Stimulated activated naive B cell treated with anti-CD40 and anti-IgM and Interleukin-4, amounts not matched to agents 10 μg/mL and 1 μg/mL and 100 μg/mL, for 72 hours (primary cell): ENCODE measurements around the gene SELENOT.
"Not testable (repeated sequence)": the region's sequence is repeated elsewhere in the genome, so short reads cannot be mapped to it uniquely, and the experiment has no call there.

ENCODE experiments used
- ATAC-seq, 2 donors: fragments of 150-1000 bp; cut with Tn5 transposase; replicated peaks; 2 replicates each; pipeline ENCODE4 v1.10.0; 2021; ENCODE audit warnings: moderate library complexity in 1 of 2
- DNase-seq: peaks from one replicate; pipeline ENCODE4 v3.0.0; 2021
- H3K27ac Mint-ChIP-seq: one replicate; pipeline ENCODE4 v1.8.0; 2022; ENCODE audit warnings: mild to moderate bottlenecking, mixed read lengths
- H3K27me3 Mint-ChIP-seq, 2 donors: one replicate each; pipeline ENCODE4 v1.8.0; 2022; ENCODE audit warnings: mixed read lengths in 2 of 2
- H3K36me3 Mint-ChIP-seq, 2 donors: one replicate each; pipeline ENCODE4 v1.8.0; 2022; ENCODE audit warnings: mixed read lengths in 2 of 2, mild to moderate bottlenecking in 1 of 2
- H3K4me1 Mint-ChIP-seq, 2 donors: one replicate each; pipeline ENCODE4 v1.8.0; 2022; ENCODE audit warnings: mixed read lengths in 2 of 2, mild to moderate bottlenecking in 1 of 2
- H3K4me3 Mint-ChIP-seq, 2 donors: one replicate each; pipeline ENCODE4 v1.8.0; 2022; ENCODE audit warnings: mild to moderate bottlenecking in 2 of 2, mixed read lengths in 2 of 2, moderate library complexity in 1 of 2
- H3K9me3 Mint-ChIP-seq, 2 donors: one replicate each; pipeline ENCODE4 v1.8.0; 2022; ENCODE audit warnings: mixed read lengths in 2 of 2, mild to moderate bottlenecking in 1 of 2

SELENOT gene

GRCh38 chr3:150620002-150620689 lies 17.0 kb downstream of the SELENOT start:
- no peak overlapping the region for H3K4me3 Mint-ChIP-seq

GRCh38 chr3:150622955-150623354 lies 19.8 kb downstream of the SELENOT start:
- H3K4me3 Mint-ChIP-seq, H3K9me3 Mint-ChIP-seq, H3K27ac Mint-ChIP-seq, H3K27me3 Mint-ChIP-seq, DNase-seq, ATAC-seq: not testable (repeated sequence)
- H3K36me3 Mint-ChIP-seq: peaks cover 37 to 39% of the 10 kb centered on the region in 2 donors
- peaks cover 12 to 37% of the 10 kb centered on the region in 2 donors for H3K4me1 Mint-ChIP-seq

More at GRCh38 chr3:150620002-150620689, 17.0 kb downstream of the SELENOT start:
- Mint-ChIP-seq H3K9me3 (no peaks in the 10 kb centered on the region), H3K27me3 (no peaks in the 10 kb centered on the region), H3K27ac (no peak overlapping the region), H3K36me3 (peaks cover 25 to 32% of the 10 kb centered on the region in 2 donors), H3K4me1 (peaks cover 14 to 33% of the 10 kb centered on the region in 2 donors)
- DNase-seq: no peak
- ATAC-seq: no peak

- H3K27ac Mint-ChIP-seq: no peak overlapping the region
- ATAC-seq: no peak
- H3K4me1 Mint-ChIP-seq: peaks cover 9 to 32% of the 10 kb centered on the region in 2 donors
- no peak for DNase-seq
- H3K4me3 Mint-ChIP-seq: no peak overlapping the region
- no peaks in the 10 kb centered on the region for H3K27me3 Mint-ChIP-seq
- no peaks in the 10 kb centered on the region for H3K9me3 Mint-ChIP-seq
- H3K36me3 Mint-ChIP-seq: peaks cover 28 to 34% of the 10 kb centered on the region in 2 donors
Observed at GRCh38 chr3:150623945-150624344, 20.8 kb downstream of the SELENOT start.

GRCh38 chr3:150626148-150626930 lies 23.2 kb downstream of the SELENOT start:
- Mint-ChIP-seq H3K9me3 (no peaks in the 10 kb centered on the region), H3K27ac (no peak overlapping the region), H3K4me3 (no peak overlapping the region), H3K4me1 (peaks cover 3 to 13% of the 10 kb centered on the region in 2 donors), H3K27me3 (no peaks in the 10 kb centered on the region), H3K36me3 (peaks cover 27 to 36% of the 10 kb centered on the region in 2 donors)
- DNase-seq (no peak), ATAC-seq (no peak)

GRCh38 chr3:150627557-150627956 lies 24.4 kb downstream of the SELENOT start:
- DNase-seq: no peak
- Mint-ChIP-seq H3K27me3 (no peaks in the 10 kb centered on the region), H3K27ac (no peak overlapping the region), H3K4me3 (no peak overlapping the region), H3K36me3 (peaks cover 28 to 32% of the 10 kb centered on the region in 2 donors), H3K4me1 (peaks cover 0 to 7% of the 10 kb centered on the region in 2 donors), H3K9me3 (no peaks in the 10 kb centered on the region)
- no peak for ATAC-seq

- ATAC-seq (no peak), DNase-seq (no peak)
- Mint-ChIP-seq H3K4me3 (no peak overlapping the region), H3K36me3 (peaks cover 16 to 28% of the 10 kb centered on the region in 2 donors), H3K9me3 (no peaks in the 10 kb centered on the region), H3K27me3 (no peaks in the 10 kb centered on the region), H3K4me1 (peaks cover 9 to 32% of the 10 kb centered on the region in 2 donors), H3K27ac (peak overlapping the region; percentile 42)
Observed at GRCh38 chr3:150631515-150632221, 28.5 kb downstream of the SELENOT start.

- Mint-ChIP-seq H3K27me3 (no peaks in the 10 kb centered on the region), H3K36me3 (peaks cover 15 to 22% of the 10 kb centered on the region in 2 donors), H3K27ac (no peak overlapping the region), H3K4me1 (peaks cover 9 to 32% of the 10 kb centered on the region in 2 donors), H3K4me3 (no peak overlapping the region), H3K9me3 (no peaks in the 10 kb centered on the region)
- ATAC-seq (peak in 1 of 2 donors; percentile 28), DNase-seq (no peak)
Observed at GRCh38 chr3:150635076-150635475, 32.0 kb downstream of the SELENOT start.

GRCh38 chr3:150635526-150635925 lies 32.4 kb downstream of the SELENOT start:
- Mint-ChIP-seq H3K36me3 (peaks cover 13 to 19% of the 10 kb centered on the region in 2 donors), H3K27me3 (no peaks in the 10 kb centered on the region), H3K4me3 (no peak overlapping the region), H3K4me1 (peaks cover 9 to 32% of the 10 kb centered on the region in 2 donors), H3K9me3 (no peaks in the 10 kb centered on the region), H3K27ac (peak overlapping the region; percentile 37)
- ATAC-seq: peak; percentile 76 to 83
- DNase-seq: no peak

GRCh38 chr3:150636258-150636657 lies 33.1 kb downstream of the SELENOT start:
- no peak overlapping the region for H3K4me3 Mint-ChIP-seq
- ATAC-seq (peak in 1 of 2 donors; percentile 33), DNase-seq (no peak)
- H3K27ac Mint-ChIP-seq: no peak overlapping the region
- peaks cover 11 to 16% of the 10 kb centered on the region in 2 donors for H3K36me3 Mint-ChIP-seq
- no peaks in the 10 kb centered on the region for H3K9me3 Mint-ChIP-seq
- H3K27me3 Mint-ChIP-seq: no peaks in the 10 kb centered on the region
- H3K4me1 Mint-ChIP-seq: peaks cover 9 to 32% of the 10 kb centered on the region in 2 donors

GRCh38 chr3:150639262-150639661 lies 36.1 kb downstream of the SELENOT start:
- Mint-ChIP-seq H3K4me3 (no peak overlapping the region), H3K4me1 (peaks cover 6 to 21% of the 10 kb centered on the region in 2 donors), H3K9me3 (no peaks in the 10 kb centered on the region), H3K27ac (no peak overlapping the region), H3K36me3 (peaks cover 1 to 4% of the 10 kb centered on the region in 2 donors), H3K27me3 (no peaks in the 10 kb centered on the region)
- ATAC-seq (no peak), DNase-seq (no peak)

- DNase-seq (no peak), ATAC-seq (no peak)
- Mint-ChIP-seq H3K4me3 (no peak overlapping the region), H3K27me3 (no peaks in the 10 kb centered on the region), H3K9me3 (no peaks in the 10 kb centered on the region), H3K4me1 (peaks cover 0 to 11% of the 10 kb centered on the region in 2 donors), H3K36me3 (no peaks in the 10 kb centered on the region), H3K27ac (no peak overlapping the region)
Observed at GRCh38 chr3:150640256-150640655, 37.1 kb downstream of the SELENOT start.

GRCh38 chr3:150653110-150653561 lies 50.0 kb downstream of the SELENOT start:
- DNase-seq (no peak), ATAC-seq (peak in 1 of 2 donors; percentile 59)
- Mint-ChIP-seq H3K4me3 (no peak overlapping the region), H3K27me3 (no peaks in the 10 kb centered on the region), H3K4me1 (peaks cover 6 to 7% of the 10 kb centered on the region in 2 donors), H3K27ac (no peak overlapping the region), H3K9me3 (no peaks in the 10 kb centered on the region), H3K36me3 (no peaks in the 10 kb centered on the region)

- H3K4me1 Mint-ChIP-seq: peaks cover 7 to 9% of the 10 kb centered on the region in 2 donors
- H3K27me3 Mint-ChIP-seq: peaks cover 0 to 8% of the 10 kb centered on the region in 2 donors
- H3K9me3 Mint-ChIP-seq: no peaks in the 10 kb centered on the region
- no peak overlapping the region for H3K27ac Mint-ChIP-seq
- H3K36me3 Mint-ChIP-seq: no peaks in the 10 kb centered on the region
- DNase-seq: no peak
- H3K4me3 Mint-ChIP-seq: no peak overlapping the region
- ATAC-seq: no peak
Observed at GRCh38 chr3:150656316-150656715, 53.2 kb downstream of the SELENOT start.
